ENCODE results near the gene KIF6.

The KIF6 gene

DNA sequence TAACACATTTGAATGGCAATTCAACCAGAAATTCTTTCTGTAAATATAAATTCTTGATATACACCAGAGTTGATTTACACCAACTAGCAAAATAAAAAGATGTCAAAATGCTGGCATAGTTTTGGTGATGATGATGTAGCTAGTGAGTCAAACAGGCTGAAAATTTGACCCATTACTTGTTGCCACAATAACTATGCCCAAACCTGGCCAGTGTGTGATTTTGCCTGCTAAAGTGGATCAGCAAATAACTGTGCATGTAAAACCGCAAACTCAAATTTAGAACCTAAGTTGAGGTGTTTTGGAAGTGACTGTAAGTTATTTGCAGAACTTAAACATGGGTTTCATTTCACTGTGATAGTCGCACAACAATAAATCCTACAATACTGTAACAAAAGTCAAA, 125.9 kb downstream of the KIF6 start:
- DNase-seq (ENCODE audit: low read depth, low spot score): no peak

DNA sequence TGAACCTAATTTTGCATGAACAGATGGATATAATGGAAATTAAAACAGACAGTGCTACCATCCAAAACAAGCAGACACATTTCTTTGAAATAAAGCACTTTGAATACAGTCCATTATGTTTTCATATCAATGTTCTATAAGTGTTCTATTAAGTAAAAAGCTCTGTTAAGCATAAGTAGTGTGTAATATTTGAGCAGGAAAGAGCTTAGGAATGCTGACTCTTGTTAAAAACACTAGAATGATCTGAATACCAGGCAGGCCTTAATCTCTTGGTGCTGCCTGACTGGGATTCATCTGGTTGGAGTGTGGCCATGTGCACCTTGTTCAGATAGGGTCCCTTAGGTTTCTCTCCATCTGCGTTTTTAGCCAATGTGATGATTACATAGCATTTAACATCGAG, 130.9 kb downstream of the KIF6 start:
- no peak for DNase-seq (ENCODE audit: low read depth, low spot score)

DNA sequence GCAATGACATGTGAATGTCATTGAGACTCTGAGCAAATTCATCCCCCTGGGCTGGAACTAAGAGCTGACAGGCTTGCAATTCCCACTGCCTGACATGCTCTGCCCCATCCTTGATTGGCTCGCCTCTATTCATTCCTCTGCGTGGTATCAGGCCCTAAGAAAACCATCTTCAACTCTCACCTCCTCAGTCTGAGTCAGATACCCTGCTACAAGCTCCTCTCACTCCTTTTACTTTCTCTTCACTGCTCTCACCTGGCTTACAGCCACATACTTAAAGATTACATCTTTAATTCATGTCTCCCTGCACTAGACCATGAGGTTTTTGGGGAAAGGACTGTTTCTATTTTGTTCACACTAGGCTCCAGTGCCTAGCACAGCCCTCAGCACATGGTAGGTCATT, 131.6 kb downstream of the KIF6 start:
- DNase-seq (ENCODE audit: low read depth, low spot score): no peak

DNA sequence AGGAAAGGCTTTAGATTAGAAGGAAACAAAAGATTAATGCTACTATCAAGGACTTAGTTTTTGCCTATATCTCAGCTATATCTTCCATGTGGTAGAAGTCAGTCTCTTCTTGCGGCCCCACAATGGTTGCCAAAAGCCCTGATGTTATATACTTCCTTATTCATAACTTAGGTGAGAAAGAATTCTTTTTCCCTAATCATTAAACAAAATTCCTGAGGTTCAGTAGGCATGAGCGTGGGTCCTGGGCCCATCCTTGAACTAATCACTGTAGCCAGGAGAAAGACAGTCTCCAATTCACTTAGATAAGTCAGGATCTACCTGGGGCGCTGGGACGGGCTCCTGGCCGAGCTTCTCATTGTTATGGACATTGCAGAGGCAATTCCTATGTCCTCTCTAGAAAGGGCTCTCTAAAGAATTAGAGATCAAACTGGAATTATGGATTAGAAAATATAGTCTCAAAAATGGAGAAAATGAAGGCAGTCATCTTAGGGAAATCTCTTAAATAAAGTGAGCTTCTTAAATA, 134.3 kb downstream of the KIF6 start:
- no peak for DNase-seq (ENCODE audit: low read depth, low spot score)

DNA sequence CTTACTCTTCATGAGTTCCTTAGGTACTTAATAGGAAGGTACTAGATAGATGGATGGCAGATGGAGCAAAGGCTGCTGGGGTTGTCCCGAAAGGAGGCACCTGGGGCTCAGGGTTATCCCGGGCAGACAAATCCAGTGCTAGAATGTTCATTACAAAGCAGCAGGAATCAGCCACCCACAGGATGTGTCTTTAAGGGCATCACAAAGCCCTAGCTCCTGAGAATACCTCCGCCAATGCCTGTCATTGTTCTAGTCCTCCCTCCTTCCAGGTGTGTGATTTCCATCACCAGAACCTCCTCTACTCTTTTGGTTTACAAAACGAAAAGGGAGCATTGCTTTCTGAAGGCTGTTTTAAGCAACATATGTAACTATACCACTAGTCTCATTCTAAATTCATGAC, 138.1 kb downstream of the KIF6 start:
- no peak for DNase-seq (ENCODE audit: low read depth, low spot score)

DNA sequence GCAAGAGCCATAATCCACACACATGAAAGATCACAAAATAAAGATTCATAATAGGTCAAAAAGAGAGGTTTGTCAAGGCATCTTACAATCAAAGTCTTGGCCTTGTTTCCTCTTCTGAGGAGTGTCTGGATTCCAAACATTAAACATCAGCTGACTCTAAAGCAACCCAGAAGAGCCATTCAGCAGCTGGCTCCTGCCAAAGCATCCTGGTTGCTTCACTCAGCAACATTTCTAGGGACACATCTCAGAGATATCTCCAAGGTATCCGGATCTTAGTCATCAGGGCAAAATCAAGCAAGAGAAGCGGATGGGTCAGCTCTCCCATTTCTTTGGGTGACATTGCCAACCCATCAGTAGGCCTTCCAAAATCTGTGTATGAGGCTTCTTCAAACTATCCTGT, 139.6 kb downstream of the KIF6 start:
- DNase-seq (ENCODE audit: low read depth, low spot score): no peak

DNA sequence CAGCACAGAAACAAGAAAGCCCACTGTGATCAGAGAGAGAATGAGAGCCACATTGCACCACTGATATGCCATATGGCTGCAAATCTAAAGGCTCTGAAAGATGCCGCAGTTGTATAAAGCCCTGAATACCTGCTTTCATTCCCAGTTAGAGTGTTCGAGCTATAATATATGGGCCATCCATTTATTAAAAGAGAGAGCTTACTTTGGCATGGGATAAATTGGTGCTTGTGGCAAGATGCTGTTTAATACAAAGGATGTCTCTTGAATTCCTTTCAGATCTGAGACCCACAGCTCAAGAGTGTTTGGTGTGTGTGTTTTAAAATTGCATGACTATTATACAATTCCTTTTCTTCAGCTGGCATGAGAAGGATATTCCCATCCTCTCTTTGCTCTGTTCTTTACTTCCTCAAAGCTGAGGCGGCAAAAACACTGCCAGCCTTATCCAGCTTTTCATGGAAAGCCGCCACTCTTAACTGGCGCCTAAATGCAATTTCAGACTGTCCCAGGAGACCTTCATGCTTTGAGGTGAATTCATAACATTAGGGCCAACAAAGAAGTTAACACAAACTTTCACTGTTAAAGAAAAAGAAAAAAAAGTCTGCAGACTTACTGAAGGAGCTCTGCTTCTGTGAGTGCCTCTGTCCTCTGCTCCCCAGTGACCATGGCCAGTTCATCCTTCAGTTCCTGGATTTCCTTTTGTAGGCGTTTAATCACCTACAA, 147.6 kb downstream of the KIF6 start:
- no peak for DNase-seq (ENCODE audit: low read depth, low spot score)

DNA sequence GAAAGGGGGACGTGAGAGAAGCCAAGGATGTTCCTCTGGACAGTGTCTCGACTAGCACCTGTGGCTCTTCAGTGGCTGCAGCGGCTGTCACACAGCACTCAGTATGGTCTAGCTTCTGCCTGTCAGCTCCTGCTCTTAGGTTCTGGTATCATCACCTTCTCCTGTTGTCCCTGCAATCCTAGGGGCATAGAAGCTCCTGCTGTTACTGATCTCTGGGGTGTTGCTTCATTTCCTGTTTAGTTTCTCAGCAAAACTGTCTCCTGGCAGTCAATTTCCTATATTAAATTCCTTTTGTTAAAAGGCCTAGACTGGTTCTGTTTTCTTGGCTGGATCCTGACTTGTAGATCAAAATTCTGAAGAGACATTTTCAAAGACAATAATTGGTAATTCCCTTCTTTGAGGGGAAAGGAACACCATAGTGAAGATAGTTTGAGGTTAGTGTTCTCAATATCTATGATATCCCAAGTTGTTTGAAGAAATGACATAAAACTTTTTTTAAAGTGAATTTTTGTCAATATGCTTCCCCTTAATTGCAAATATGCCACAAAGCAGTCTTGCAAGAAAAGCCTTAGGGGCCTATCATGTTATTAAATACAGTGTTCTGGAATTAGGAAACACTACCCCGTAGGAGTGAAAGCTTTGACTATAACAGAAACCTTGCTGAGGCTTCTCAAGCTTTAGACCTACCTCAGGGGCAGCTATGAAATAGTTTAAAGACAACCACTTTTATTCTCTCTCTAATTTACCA, 148.5 kb downstream of the KIF6 start:
- no peak for DNase-seq (ENCODE audit: low read depth, low spot score)

DNA sequence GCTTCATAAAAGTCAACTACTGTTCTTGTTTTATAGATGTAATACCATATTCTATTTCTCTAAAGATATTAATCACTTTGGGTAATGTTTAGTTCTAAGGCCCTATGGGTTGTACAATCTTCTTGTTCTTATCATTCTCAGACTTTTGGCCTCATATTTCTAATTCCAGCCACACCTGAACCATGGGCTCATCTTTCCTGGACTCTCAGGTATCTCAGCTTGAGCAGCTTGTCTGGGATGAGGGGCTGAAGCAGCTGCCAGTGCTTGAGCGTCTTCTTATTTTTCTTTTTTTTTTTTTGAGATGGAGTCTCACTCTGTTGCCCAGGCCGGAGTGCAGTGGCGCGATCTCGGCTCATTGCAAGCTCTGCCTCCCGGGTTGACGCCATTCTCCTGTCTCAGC, 150.2 kb downstream of the KIF6 start:
- DNase-seq (ENCODE audit: low read depth, low spot score): no peak

DNA sequence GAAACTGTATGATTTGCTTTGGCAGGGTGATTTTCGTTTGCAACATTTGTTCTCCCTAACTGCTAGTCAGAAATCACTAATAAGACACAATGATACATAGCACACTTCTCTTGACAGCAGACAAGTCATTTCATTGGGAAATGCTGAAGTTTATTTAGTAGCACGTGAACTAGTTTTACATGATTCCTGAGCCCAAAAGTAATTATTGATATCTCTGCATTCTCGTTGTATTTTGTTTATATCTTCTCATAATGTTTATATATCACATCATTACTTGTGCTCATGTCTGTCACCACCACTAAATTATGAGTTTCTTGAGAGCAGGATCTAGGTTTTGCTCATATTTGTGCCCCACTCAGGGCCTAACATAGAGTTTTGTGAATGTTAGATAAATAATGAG, 151.7 kb downstream of the KIF6 start:
- DNase-seq (ENCODE audit: low read depth, low spot score): no peak

DNA sequence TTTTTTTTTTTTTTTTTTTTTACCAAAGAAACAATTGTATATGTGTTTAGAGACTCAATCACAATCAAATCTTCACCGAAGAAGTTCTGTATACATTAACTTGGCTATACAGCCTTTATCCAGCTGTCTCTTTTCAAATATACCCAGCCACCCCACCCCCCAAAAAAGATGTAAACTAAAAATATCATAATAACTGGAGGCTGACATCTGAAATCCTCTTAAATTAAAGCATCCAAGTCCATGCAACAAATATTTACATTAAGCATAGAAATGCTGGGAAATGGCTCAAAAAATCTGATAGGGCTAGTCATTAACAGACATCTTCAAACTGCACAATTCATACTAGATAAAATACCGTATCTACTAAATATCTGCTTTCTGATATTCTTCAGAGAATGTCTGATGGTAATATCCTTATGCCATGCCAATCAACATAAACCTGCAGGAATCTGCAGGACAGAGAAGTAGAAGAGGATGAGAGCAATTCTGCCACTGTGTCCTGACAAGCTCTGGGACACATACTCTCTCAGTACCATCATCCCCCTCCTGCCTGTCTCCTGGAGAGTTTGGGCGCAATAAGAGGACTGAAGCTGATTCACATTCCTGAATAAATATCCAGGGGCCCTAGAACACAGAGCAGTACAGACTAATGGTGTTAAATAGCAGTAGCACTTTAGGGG, 152.4 kb downstream of the KIF6 start:
- DNase-seq (ENCODE audit: low read depth, low spot score): no peak

DNA sequence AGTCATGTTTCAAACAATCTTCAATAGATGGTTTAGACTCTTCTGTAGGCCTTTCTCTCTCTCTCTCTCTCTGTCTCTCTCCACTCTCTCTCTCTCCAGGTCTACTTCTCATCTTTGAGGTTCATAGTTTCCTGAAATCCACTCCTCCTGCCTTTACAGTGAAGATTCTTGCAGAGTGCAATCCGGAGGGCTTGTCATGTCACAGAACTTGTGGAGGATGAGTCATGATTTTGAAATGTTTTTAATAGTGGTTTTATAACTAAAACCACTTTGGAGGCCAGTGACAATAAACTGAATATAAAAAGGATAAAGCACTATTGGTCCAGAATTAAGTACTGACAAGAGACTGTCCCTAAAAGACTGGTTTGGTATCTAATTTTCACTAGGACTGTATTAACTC, 156.3 kb downstream of the KIF6 start:
- DNase-seq (ENCODE audit: low read depth, low spot score): no peak

DNA sequence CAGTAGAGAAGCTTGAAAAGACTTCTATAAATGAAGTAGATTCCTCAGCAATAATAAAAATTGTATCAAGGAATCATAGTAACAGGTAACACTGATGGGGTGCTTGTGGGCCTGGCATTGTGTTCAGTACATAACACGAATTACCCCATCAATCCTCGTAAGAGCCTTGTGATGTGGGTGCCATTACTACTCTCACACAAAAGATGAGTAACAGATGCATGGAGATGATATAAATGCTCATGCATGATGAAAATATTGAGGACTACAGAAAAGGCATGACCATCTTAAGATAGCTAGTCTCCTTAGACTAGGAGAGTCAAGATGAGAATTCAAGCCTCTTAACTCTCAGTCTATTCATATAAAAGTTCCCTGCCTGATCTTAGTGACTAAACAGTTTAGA, 158.1 kb downstream of the KIF6 start:
- no peak for DNase-seq (ENCODE audit: low read depth, low spot score)

DNA sequence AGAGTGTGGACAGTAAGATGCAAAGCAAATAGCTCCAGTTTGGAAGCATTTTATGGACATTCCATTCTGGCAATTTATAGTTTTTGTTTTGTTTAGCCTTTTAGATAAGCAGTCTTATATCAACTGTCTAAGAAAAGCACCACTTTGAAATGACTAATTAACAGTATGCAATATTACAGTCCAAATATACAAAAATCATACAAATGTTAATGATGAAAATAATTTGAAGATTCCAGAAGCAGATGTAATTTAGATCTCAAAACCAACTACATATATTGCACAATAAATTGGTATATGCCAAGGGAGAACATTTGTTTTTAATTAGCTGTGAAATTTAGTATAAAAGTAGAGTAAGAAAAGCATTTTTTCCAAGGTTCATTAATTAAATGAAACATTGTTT, 158.8 kb downstream of the KIF6 start:
- no peak for DNase-seq (ENCODE audit: low read depth, low spot score)

DNA sequence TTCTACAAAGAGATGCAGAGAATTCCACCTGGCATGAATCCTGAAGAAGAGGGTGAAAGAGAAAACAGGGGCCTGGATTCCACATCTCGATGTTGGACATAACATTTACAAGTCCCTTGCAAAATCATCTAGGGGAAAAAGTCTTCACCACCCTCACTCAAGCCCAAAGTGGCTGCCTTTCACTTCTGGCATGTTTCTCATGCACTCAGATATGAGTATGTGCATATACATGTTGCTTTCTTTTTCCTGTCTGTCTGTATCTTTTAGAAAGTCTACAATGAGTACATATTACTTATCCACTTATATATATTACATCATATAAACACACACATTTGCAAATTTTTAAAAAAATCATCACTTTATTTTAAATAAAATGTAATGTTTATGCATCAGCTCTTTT, 159.3 kb downstream of the KIF6 start:
- no peak for DNase-seq (ENCODE audit: low read depth, low spot score)

DNA sequence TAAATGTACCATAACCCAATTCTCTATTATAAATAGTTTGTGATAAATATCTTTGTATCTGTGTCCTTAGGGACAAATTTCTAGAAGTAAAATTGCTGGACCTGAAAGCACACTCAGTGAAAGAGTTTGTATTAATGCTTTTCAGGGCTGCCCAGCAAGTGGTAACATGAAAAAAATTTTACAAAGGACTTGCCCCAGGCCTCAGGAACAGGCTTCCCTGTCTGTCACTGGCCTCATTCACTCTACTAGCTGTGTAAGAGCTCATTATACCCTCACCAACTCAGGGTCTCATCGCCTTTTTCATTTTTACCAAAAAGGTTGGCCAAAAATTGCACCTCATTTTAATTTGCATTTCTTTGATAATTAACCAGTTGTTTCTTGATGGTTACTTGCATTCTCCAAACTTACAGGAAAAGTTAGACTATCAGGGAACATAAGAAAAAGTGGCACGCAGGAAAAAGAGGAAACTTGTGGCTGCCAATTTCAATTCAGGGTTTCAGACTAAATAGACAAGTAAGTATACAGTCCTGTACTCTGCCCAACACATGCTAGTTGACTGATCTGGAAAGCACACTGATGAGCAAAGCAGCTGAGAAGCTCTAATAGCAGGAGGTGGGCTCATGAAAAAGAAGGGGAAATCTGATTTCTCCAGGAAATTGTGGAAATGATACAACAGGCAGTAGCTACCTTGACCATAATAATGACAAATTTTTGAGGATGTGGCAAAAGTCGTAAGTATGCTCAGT, 161.5 kb downstream of the KIF6 start:
- no peak for DNase-seq (ENCODE audit: low read depth, low spot score)

DNA sequence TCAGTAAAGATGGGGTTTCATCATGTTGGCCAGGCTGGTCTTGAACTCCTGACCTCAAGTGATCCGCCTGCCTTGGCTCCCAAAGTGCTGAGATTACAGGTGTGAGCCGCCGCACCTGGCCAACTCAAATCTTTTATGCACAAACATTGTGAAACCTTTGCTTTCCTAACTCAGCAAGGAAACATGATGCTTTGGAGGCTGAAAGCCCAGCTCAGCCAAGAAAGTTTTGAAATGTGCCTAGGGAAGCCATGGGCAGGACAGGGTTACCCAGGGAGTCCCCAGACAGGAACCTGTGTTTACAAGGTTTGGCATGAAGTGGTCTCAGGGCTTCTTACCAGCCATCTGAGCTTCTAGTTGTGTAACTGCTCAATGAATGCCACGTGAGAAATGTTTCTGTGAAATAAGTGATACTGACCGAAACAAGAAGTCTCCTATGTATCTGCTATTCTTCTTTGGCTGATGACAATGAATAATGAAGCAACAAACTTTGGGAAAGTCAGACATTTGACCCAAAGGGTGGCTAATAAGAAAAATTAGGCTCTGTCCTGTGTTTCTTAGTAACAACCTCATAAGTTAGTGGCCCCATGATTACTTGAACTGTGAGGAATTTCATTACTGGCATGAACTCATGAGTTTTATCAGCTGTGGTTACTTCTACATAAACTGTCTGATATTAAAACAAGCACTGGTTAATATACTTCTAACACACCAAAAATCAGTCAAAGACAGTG, 163.5 kb downstream of the KIF6 start:
- no peak for DNase-seq (ENCODE audit: low read depth, low spot score)

DNA sequence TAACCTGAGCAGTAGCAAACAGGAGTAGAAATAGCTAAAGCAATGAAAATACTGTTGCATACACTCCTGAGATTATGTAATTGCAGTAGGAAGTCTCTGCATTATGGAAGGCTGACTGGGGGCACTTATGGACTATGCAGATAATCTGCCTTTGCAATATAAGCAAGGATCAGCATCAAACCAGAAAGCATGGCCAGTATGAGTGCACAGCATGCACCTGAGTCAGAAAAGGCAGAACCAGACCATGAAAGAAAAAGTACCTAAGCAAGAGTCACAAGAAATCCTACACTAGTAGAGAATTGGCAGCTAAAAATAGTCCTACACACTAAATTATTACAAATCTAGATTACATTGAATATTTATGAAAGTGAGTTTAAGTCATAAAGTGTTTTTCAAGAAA, 164.3 kb downstream of the KIF6 start:
- no peak for DNase-seq (ENCODE audit: low read depth, low spot score)

DNA sequence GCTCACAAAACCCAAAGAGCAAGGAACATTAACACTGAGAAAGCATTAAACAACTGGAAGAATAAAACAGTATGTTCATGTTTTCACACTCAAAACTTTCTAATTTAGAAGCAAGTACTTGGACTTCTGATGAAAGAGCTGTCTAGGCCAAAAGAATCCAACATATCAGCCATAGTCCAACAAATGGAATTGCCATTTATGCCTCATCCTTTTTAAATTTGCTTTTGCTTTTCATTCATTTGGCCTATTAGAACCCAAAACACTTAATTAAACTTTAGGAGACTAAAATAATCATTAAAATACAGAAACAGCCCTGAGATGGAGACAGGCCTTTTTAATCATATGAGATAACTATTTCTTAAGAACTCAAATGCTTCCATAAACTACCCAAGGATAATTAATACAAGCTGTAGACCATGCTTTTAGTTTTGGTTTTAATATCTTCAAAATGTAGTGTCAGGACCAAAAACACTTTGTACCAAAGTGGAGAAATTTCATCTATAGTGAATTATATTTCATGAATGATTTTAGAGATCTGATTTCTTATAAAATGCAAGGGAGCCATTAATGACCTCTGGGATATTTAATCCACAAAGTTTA, 166.5 kb downstream of the KIF6 start:
- DNase-seq (ENCODE audit: low read depth, low spot score): no peak

DNA sequence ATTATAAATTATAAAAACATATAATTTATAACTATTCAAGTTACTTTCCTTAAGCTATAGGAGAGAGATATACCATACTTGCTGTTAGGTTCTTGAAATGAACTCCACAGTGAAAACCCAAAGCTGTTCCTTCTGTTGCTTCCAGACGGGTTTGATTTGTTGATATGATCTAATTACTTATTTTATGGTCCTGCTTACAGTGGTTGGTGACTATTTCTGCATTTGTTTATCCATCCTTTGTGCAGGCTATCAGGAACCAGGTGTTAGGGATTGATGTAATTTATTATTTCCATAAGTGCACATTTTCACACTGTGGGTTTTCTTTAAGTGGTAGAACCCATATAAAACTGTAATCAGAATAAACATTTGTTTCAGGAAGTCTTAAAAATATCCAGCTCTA, 167.1 kb downstream of the KIF6 start:
- no peak for DNase-seq (ENCODE audit: low read depth, low spot score)

DNA sequence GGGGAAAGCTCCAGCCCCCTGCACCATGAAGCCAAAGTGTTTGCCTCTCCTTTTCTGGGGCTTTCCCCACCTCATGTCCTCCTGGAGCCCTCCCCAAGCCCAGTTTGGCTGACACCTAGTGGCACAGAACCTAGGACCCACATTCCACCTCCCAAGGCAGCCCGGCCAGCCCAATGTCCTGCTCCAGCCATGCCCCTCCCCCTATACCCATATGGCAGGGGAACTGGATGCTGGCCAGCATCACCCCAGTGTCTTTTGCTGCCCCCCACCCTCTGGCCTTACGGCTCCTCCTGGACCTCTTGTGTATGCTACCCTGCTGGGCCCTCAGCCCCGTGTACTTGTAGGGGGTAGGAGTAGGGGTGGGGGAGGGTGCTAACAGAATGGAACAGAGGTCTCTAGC, 170.1 kb downstream of the KIF6 start:
- DNase-seq (ENCODE audit: low read depth, low spot score): no peak

Data from activated CD4-positive, CD25-positive, alpha-beta regulatory T cell treated with anti-CD3 and anti-CD28 coated beads, Interleukin-2, amount 50 U/mL, for 16 hours (primary cell).